Activated T-helper 2 cell treated with anti-CD3 and anti-CD28 coated beads, Interferon-gamma antibody, Interleukin-2, Interleukin-4, amounts not matched to agents 10 μg/mL and 5 μg/mL and 100 μg/mL, durations not matched to agents 14 hours and 24 hours and 36 hours (primary cell): ENCODE measurements around the gene SURF6. TPM values are rescaled to one million over a fixed set of nuclear protein-coding genes. Genes with fewer than 3 reads are reported as not detected.
"Not testable (repeated sequence)": the region's sequence is repeated elsewhere in the genome, so short reads cannot be mapped to it uniquely, and the experiment has no call there.

Source experiments
- DNase-seq: peaks from one replicate; pipeline ENCODE4 v3.0.0; 2021; ENCODE audit warnings: low spot score
- H3K27ac Mint-ChIP-seq: one replicate; pipeline ENCODE4 v1.8.0; 2021; ENCODE audit warnings: mixed read lengths
- H3K27me3 Mint-ChIP-seq: one replicate; pipeline ENCODE4 v1.8.0; 2021; ENCODE audit warnings: low read depth, mixed read lengths
- H3K36me3 Mint-ChIP-seq: one replicate; pipeline ENCODE4 v1.8.0; 2021; ENCODE audit warnings: low read depth, mixed read lengths
- H3K4me1 Mint-ChIP-seq: one replicate; pipeline ENCODE4 v1.8.0; 2021; ENCODE audit warnings: low read depth, mixed read lengths
- H3K4me3 Mint-ChIP-seq: one replicate; pipeline ENCODE4 v1.8.0; 2021; ENCODE audit warnings: low read depth, mild to moderate bottlenecking, moderate library complexity, mixed read lengths
- H3K9me3 Mint-ChIP-seq: one replicate; pipeline ENCODE4 v1.8.0; 2021; ENCODE audit warnings: mixed read lengths
- intact Hi-C: fragments of 100-400 bp; cut with micrococcal nuclease; formaldehyde crosslinking; loops from one replicate; pipeline ENCODE4 v1.15.1; 2023
- total RNA-seq: library from RNA; stranded (reverse); gene quantifications from 2 replicates; pipeline ENCODE4 v1.2.3, GENCODE V29; 2022

The SURF6 gene
- total RNA-seq, 1 donor from 2014 or later = 24.4 TPM

GRCh38 chr9:133340916-133341315 lies 4.9 kb upstream of the SURF6 start:
- no peaks in the 10 kb centered on the region for H3K27me3 Mint-ChIP-seq
- H3K4me1 Mint-ChIP-seq = peaks cover 6% of the 10 kb centered on the region
- no peak overlapping the region for H3K27ac Mint-ChIP-seq
- intact Hi-C loops = no loop called here
- peaks cover 64% of the 10 kb centered on the region for H3K36me3 Mint-ChIP-seq
- H3K4me3 Mint-ChIP-seq = no peak overlapping the region
- no peak for DNase-seq
- H3K9me3 Mint-ChIP-seq = no peaks in the 10 kb centered on the region

GRCh38 chr9:133340256-133340655 lies 4.3 kb upstream of the SURF6 start:
- Mint-ChIP-seq H3K27ac (no peak overlapping the region), H3K9me3 (no peaks in the 10 kb centered on the region), H3K27me3 (no peaks in the 10 kb centered on the region), H3K36me3 (peaks cover 65% of the 10 kb centered on the region), H3K4me3 (no peak overlapping the region), H3K4me1 (peaks cover 6% of the 10 kb centered on the region)
- no peak for DNase-seq
- intact Hi-C loops = no loop called here

- peaks cover 9% of the 10 kb centered on the region for H3K4me1 Mint-ChIP-seq
- H3K4me3 Mint-ChIP-seq = no peak overlapping the region
- intact Hi-C loops = loop anchor here (10.0 kb wide), 1 partner anchor 155 kb away; no protein-coding TSS in a partner anchor
- no peak overlapping the region for H3K27ac Mint-ChIP-seq
- no peak for DNase-seq
- H3K27me3 Mint-ChIP-seq = no peaks in the 10 kb centered on the region
- no peaks in the 10 kb centered on the region for H3K9me3 Mint-ChIP-seq
- peaks cover 66% of the 10 kb centered on the region for H3K36me3 Mint-ChIP-seq
These were observed 3.7 kb upstream of the SURF6 start for GRCh38 chr9:133339641-133340040.

- not testable (repeated sequence) for H3K27me3 Mint-ChIP-seq
These were observed 1.1 kb downstream of the SURF6 start for GRCh38 chr9:133334888-133335287.

GRCh38 chr9:133334161-133334560 lies 1.8 kb downstream of the SURF6 start:
- no peaks in the 10 kb centered on the region for H3K9me3 Mint-ChIP-seq

More at GRCh38 chr9:133334888-133335287, 1.1 kb downstream of the SURF6 start:
- Mint-ChIP-seq H3K4me1 (peaks cover 12% of the 10 kb centered on the region), H3K36me3 (peaks cover 75% of the 10 kb centered on the region), H3K4me3 (peak overlapping the region; percentile 94), H3K27ac (peak overlapping the region; percentile 62)
- intact Hi-C loops = loop anchor here (10.0 kb wide), 1 partner anchor 150 kb away; no protein-coding TSS in a partner anchor
- DNase-seq, H3K9me3 Mint-ChIP-seq: not testable (repeated sequence)

GRCh38 chr9:133333566-133333965 lies 2.4 kb downstream of the SURF6 start:
- Mint-ChIP-seq H3K9me3 (no peaks in the 10 kb centered on the region), H3K36me3 (peaks cover 72% of the 10 kb centered on the region), H3K4me3 (peak overlapping the region; percentile 21), H3K27ac (no peak overlapping the region), H3K4me1 (peaks cover 12% of the 10 kb centered on the region), H3K27me3 (no peaks in the 10 kb centered on the region)
- no peak for DNase-seq
- intact Hi-C loops = loop anchor here (10.0 kb wide), 1 partner anchor 149 kb away; no protein-coding TSS in a partner anchor

More at GRCh38 chr9:133334161-133334560, 1.8 kb downstream of the SURF6 start:
- Mint-ChIP-seq H3K36me3 (peaks cover 72% of the 10 kb centered on the region), H3K27ac (no peak overlapping the region), H3K4me1 (peaks cover 12% of the 10 kb centered on the region), H3K4me3 (peak overlapping the region; percentile 94), H3K27me3 (no peaks in the 10 kb centered on the region)
- no peak for DNase-seq
- intact Hi-C loops = loop anchor here (10.0 kb wide), 1 partner anchor 149 kb away; no protein-coding TSS in a partner anchor

GRCh38 chr9:133333011-133333410 lies 3.0 kb downstream of the SURF6 start:
- DNase-seq = no peak
- Mint-ChIP-seq H3K27me3 (no peaks in the 10 kb centered on the region), H3K27ac (no peak overlapping the region), H3K4me1 (peaks cover 12% of the 10 kb centered on the region), H3K9me3 (no peaks in the 10 kb centered on the region), H3K4me3 (peak overlapping the region; percentile 21), H3K36me3 (peaks cover 77% of the 10 kb centered on the region)
- intact Hi-C loops = loop anchor here (10.0 kb wide), 1 partner anchor 148 kb away; no protein-coding TSS in a partner anchor

- intact Hi-C loops = loop anchor here (10.0 kb wide), 1 partner anchor 148 kb away; no protein-coding TSS in a partner anchor
- Mint-ChIP-seq H3K4me1 (peaks cover 12% of the 10 kb centered on the region), H3K27me3 (no peaks in the 10 kb centered on the region), H3K4me3 (no peak overlapping the region), H3K9me3 (no peaks in the 10 kb centered on the region), H3K27ac (no peak overlapping the region), H3K36me3 (peaks cover 76% of the 10 kb centered on the region)
- DNase-seq = no peak
These were observed 3.6 kb downstream of the SURF6 start for GRCh38 chr9:133332381-133332730.

- no peaks in the 10 kb centered on the region for H3K27me3 Mint-ChIP-seq
- H3K27ac Mint-ChIP-seq = no peak overlapping the region
- peaks cover 76% of the 10 kb centered on the region for H3K36me3 Mint-ChIP-seq
- H3K4me1 Mint-ChIP-seq = peaks cover 12% of the 10 kb centered on the region
- no peak overlapping the region for H3K4me3 Mint-ChIP-seq
- intact Hi-C loops = loop anchor here (10.0 kb wide), 1 partner anchor 147 kb away; no protein-coding TSS in a partner anchor
- no peak for DNase-seq
- H3K9me3 Mint-ChIP-seq = no peaks in the 10 kb centered on the region
These were observed 4.2 kb downstream of the SURF6 start for GRCh38 chr9:133331641-133332380.

- H3K27ac Mint-ChIP-seq = no peak overlapping the region
- H3K4me1 Mint-ChIP-seq = peaks cover 12% of the 10 kb centered on the region
- peaks cover 72% of the 10 kb centered on the region for H3K36me3 Mint-ChIP-seq
- no peak for DNase-seq
- intact Hi-C loops = loop anchor here (10.0 kb wide), 1 partner anchor 146 kb away; no protein-coding TSS in a partner anchor
- no peaks in the 10 kb centered on the region for H3K9me3 Mint-ChIP-seq
- no peak overlapping the region for H3K4me3 Mint-ChIP-seq
- H3K27me3 Mint-ChIP-seq = no peaks in the 10 kb centered on the region
These were observed 4.8 kb downstream of the SURF6 start for GRCh38 chr9:133331221-133331620.

- H3K36me3 Mint-ChIP-seq = peaks cover 59% of the 10 kb centered on the region
- H3K27ac Mint-ChIP-seq, H3K4me3 Mint-ChIP-seq, H3K4me1 Mint-ChIP-seq, H3K27me3 Mint-ChIP-seq, DNase-seq, H3K9me3 Mint-ChIP-seq: not testable (repeated sequence)
- intact Hi-C loops = loop anchor here (10.0 kb wide), 1 partner anchor 145 kb away; no protein-coding TSS in a partner anchor
These were observed 6.5 kb downstream of the SURF6 start for GRCh38 chr9:133329306-133330156.

- no peak overlapping the region for H3K4me3 Mint-ChIP-seq
- H3K36me3 Mint-ChIP-seq = peaks cover 43% of the 10 kb centered on the region
- H3K4me1 Mint-ChIP-seq = no peaks in the 10 kb centered on the region
- intact Hi-C loops = no loop called here
- DNase-seq = no peak
- H3K9me3 Mint-ChIP-seq = no peaks in the 10 kb centered on the region
- no peaks in the 10 kb centered on the region for H3K27me3 Mint-ChIP-seq
- H3K27ac Mint-ChIP-seq = no peak overlapping the region
These were observed 8.0 kb downstream of the SURF6 start for GRCh38 chr9:133327834-133328484.
